ENCODE data around the gene PSME3IP1.

DNA sequence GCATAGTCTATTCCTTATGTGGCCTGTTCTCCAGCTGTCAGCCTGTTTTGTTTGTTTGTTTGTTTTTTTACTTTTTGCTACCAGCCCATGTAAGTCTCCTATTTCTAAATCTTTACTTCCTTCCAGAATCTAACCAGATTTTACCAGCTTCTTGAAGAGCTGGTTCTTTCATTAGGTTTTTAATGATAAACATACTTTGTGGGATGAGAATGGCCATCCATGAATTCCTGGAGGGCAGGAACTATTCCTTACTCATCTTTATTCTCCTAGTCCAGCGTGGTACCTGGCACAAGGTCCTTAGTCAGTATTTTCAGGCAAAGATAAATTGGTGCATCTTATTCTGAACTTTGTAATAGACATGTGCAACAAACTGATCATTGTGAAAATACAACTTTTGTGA lies 17.6 kb upstream of the PSME3IP1 start:
- TF ChIP-seq, protein P1, sequence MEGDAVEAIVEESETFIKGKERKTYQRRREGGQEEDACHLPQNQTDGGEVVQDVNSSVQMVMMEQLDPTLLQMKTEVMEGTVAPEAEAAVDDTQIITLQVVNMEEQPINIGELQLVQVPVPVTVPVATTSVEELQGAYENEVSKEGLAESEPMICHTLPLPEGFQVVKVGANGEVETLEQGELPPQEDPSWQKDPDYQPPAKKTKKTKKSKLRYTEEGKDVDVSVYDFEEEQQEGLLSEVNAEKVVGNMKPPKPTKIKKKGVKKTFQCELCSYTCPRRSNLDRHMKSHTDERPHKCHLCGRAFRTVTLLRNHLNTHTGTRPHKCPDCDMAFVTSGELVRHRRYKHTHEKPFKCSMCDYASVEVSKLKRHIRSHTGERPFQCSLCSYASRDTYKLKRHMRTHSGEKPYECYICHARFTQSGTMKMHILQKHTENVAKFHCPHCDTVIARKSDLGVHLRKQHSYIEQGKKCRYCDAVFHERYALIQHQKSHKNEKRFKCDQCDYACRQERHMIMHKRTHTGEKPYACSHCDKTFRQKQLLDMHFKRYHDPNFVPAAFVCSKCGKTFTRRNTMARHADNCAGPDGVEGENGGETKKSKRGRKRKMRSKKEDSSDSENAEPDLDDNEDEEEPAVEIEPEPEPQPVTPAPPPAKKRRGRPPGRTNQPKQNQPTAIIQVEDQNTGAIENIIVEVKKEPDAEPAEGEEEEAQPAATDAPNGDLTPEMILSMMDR (IDR thresholded peaks at IDR 0.05): no peak
- TF ChIP-seq POLR2A (IDR thresholded peaks at IDR 0.05): no peak
